UCSD-AML1 (cell line): Measurements from ENCODE around the gene LGALS7.
"Not testable (repeated sequence)": the region's sequence is repeated elsewhere in the genome, so short reads cannot be mapped to it uniquely, and the experiment has no call there.

ENCODE experiments used
- DNase-seq: peaks from one replicate; lab custom pipeline; 2025; ENCODE audit not compliant: unreplicated experiment; lab: John Stamatoyannopoulos, UW

The LGALS7 gene

DNA sequence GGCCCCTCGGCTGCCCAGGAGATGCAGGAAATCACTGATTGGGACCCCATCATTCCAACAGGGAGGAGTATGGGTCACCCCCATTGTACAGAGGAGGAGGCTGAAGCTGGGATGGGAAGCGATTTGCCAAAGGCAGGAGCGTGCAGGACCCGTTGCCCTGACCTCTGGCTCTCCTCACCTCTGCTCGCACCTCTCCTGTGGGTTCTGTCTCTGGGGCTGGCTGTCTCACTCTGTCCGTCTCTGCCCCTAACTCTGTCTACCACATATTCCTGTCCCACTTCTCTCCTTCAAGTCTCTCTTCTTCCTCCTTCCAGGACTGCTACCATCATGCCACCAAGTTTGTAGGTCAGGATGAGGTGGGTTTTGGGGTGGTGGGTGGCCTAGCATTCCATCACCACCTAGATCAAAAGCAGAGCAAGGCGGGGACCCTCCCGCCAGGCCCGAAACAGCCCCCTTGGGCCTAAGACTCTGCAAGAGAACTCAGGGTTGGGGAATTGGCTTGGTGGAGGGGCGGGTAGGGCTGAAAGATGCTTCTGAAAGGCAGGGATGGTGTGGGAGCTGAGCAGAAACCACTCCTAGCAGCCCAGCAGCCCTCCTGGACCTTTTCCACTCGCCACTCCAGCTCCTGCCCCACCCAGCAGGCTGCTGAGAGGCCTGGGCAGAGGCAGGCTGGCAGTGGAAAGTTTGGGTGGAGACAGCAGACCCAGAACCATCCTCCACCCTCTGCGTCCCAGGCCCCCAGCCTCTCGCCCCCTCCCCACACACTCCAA, 1.0 kb upstream of the LGALS7 start:
- no peak for DNase-seq

DNA sequence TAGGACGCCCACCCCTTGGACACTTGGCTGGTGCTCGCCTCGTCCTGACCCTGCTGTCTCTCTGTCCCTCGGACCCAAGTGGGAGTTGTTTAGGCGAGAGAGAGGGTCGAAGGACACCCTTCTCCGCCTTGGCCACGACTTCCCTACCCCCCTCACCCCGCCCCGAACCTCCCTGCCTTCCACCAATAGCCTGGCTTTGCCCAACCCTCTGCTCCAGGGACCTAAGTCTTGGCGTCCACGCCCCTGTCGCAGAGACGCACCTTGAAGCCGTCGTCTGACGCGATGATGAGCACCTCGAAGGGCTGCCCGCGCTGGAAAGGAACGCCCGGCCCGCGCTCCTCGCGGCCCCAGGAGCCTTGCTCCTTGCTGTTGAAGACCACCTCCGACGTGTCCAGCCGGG, 1.7 kb downstream of the LGALS7 start:
- DNase-seq = not testable (repeated sequence)

DNA sequence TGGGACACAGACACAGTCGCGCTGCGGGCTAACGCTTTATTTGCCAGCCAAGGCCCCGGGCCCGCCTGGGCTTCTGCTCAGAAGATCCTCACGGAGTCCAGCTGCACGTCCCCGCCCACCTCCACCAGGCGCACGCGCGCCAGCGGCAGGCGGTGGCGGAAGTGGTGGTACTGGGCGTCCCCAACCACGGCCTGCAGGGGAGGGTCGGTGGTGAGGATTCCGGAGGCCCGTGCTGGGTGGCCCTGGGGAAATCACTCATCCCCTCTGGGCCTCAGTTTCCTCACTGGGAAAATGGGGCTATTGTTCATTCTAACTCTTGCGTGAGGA, 2.4 kb downstream of the LGALS7 start:
- DNase-seq = not testable (repeated sequence)

DNA sequence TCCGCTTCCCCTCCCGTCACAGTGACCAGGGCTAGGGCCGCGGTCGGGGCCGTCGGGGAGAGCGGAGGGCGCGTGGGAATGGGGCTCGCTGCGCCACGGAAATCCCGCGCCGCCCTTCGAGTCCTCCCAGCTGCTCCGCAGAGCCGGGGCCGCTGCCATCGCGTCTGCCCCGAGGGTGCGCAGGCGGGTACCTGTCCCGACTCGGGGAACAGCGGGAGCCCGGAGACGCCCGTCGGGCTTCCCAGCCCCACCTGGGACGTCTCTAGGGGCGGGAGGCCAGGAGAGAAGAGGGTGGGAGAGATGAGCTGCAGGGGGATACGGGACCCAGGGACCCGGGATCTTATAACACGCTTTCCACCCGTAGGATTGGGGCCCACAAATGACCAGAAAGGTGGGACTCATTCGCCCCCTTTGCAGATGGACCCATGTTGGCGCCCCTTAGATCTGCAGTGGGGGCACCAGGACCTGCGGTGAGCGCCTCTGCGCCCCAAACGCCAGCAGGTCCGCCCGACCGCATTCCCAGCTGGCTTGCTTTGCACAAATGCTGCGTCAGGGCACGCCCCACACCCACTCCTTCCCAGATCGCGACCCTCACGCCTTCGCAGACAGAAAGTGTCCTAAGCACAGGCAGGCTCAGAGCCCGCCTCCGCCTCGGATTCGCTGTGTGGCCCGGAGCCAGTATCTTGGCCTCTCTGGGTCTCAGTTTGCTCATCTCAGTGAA, 2.9 kb downstream of the LGALS7 start:
- DNase-seq = not testable (repeated sequence)

DNA sequence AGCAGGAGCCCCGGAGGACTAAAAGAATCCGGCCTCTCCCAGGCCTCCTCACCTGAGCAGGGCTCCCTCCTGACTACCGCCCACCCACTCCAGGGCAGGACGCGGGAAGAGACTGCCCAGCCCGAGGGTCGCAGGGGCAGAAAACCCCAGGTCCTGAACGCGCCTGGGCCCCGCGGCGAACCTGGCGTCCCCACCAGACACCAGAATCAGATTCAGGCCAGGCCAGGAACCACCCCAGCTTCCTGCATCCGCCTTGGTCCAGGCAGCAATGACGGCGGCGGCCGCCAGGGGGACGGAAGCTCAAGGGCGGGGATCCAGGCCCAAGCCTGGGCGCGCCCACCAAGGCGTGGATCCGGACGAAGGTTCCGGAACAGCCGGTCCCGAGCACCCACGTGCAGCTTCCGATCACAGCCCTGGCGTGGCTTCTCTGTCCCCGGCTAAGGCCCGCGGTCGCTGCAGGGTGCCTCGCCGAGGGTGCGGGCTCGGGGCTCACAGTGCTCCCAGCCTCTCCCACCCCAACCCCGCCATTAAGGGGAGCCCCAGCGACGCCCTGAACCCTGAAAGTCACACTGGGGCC, 3.6 kb downstream of the LGALS7 start:
- DNase-seq = no peak

DNA sequence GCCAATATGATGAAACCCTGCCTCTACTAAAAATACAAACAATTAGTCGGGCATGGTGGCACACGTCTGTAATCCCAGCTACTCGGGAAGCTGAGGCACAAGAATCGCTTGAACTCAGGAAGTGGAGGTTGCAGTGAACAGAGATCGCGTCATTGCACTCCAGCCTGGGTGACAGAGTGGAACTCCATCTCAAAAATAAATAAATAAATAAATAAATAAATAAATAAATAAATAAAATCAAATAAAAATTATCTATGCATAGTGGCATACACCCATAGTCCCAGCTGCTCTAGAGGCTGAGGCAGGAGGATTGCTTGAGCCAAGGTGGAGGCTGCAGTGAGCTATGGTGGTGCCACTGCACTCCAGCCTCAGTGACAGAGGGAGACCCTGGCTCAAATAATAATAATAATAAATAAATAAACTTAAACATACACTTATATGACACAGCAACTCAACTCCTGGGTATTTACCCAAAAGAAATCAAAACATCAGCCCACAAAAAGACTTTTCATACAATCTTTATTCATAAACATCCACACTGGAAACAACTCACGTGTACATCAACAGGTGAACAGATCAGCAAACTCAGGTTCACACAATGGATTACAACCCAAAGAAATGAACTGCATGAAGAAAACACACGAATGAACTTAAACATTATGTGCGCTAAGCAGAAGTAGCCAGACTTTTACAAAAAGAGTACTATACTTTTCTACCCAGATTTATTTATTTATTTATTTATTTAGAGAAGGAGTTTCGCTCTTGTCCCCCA, 6.9 kb downstream of the LGALS7 start:
- DNase-seq = no peak

DNA sequence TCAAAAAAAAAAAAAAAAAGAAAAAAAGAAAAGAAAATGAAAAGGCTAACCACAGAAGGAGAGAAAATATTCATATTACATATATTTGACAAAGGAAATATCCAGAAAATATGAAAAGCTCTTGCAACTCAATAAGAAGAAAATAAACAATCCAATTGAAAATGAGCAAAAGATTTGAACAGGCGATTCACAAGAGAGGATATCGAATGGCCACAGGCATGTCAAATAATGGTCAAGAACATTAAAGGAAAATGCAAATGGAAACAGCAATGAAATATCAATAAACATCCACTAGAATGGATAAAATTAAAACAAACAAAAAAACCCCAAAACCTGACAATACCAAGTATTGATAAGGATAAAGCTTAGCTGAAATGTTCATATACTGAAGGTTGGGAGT, 8.1 kb downstream of the LGALS7 start:
- DNase-seq = no peak

DNA sequence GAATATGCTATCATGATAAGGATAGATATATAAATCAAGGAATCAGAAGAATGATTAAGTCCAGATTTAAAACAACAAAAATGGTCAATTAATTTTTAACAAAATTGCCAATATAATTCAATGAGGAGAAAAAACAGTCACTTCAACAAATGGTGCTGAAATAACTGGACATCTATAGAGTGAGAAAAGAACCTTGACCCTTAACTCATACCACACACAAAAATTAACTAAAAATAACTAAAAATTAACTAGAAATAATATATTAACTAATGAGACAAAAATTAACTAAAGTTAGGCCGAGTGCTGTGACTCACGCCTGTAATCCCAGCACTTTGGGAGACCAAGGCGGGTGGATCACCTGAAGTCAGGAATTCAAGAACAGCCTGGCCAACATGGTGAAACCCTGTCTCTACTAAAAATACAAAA, 9.5 kb downstream of the LGALS7 start:
- DNase-seq = no peak

DNA sequence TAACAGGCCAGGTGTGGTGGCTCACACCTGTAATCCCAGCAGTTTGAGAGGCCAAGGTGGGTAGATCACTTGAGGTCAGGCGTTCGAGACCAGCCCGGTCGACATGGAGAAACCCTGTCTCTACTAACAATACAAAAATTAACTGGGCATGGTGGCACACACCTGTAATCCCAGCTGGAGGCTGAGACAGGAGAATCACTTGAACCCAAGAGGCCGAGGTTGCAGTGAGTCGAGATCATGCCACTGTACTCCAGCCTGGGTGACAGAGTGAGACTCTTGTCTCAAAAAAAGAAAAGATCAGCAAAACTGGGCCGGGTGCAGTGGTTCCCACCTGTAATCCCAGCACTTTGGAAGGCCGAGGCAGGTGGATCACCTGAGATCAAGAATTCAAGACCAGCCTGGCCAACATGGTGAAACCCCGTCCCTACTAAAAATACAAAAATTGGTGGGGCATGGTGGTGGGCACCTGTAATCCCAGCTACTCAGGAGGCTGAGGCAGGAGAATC, 11.4 kb downstream of the LGALS7 start:
- DNase-seq = not testable (repeated sequence)

DNA sequence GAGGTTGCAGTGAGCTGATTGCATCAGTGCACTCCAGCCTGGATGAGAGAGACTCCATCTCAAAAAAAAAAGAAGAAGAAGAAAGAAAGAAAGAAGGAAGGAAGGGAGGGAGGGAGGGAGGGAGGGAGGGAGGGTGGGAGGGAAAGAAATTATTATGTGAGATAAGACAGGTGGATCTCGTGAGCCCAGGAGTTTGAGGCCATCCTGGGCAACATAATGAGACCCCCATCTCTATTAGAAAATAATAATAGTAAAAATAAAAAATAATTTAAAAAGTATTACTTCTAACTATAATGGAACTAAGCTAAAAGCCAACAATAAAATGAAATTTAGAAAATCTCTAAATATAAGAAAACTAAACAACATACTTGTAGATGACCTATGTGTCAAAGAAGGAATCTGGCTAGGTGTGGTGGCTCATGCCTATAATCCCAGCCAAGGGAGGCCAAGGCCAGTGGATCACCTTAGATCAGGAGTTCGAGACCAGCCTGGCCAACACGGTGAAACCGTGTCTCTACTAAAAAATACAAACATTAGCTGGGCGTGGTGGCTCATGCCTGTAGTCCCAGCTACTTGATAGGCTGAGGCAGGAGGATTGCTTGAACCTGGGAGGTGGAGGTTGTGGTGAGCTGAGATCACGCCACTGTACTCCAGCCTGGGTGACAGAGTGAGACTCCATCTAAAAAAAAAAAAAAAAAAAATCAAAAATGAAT, 12.4 kb downstream of the LGALS7 start:
- DNase-seq = not testable (repeated sequence)

DNA sequence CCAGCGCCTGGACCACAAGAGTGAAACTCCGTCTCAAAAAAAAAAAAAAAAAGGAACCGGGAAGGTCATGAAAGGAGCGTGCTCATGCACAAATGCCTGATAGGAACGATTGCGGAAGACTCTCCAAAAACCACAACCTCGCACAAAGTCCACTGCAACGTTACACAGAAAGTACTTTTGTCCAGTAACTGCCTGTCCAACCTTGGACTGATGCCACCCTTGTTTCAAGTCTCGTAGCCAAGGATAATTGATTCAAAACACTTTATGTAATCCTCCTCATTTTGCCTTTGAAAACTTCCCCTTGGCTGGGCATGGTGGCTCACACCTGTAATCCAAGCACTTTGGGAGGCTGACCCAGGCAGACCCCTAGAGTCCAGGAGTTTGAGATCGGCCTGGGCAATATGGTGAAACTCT, 13.7 kb downstream of the LGALS7 start:
- no peak for DNase-seq

DNA sequence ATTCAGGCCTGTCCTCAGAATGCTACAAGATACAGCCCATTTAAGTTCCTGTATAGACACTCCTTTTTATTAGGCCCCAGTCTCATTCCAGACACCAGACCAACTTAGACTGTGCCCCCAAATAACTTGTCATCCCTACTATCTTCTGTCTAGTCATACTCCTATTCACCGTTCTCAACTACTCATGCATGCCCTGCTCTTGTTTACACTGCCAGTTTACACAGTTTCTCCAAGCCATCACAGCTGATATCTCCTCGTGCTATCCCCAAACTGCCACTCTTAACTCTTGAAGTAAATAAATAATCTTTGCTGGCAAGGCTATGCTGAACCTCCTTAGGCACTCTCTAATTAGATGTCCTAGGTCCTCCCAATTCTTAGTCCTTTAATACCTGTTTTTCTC, 19.1 kb downstream of the LGALS7 start:
- not testable (repeated sequence) for DNase-seq

DNA sequence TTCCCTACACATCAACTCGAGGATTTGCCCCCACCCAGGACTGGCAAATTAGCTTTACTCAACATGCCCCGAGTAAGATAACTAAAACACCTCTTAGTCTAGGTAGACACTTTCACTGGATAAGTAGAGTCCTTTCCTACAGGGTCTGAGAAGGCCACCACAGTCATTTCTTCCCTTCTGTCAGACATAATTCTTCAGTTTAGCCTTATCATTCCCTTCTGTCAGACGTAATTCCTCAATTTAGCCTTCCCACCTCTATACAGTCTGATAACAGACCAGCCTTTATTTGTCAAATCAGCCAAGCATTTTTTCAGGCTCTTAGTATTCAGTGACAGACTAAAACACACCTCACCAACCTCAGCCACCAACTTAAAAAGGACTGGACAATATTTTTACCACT, 19.5 kb downstream of the LGALS7 start:
- DNase-seq = not testable (repeated sequence)

DNA sequence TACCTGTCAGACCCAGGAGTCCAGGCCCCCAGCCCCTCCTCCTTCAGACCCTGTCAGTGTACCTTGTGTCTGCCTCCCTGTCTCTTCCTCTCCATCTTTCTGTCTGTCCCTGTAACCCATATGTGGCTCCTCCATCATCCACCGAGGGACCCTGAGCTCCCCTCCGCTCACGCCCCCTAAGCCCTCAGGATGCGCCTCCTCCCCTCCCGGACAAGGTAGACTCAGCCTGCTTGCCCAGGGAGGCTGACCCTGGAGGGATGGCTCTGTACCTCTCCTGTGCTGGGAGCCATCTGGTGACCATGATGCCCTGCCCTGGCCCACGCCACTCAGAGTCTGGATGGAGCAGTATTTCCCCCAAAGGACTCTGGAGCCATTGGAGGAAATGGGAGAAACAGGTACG, 28.0 kb downstream of the LGALS7 start:
- DNase-seq = no peak

DNA sequence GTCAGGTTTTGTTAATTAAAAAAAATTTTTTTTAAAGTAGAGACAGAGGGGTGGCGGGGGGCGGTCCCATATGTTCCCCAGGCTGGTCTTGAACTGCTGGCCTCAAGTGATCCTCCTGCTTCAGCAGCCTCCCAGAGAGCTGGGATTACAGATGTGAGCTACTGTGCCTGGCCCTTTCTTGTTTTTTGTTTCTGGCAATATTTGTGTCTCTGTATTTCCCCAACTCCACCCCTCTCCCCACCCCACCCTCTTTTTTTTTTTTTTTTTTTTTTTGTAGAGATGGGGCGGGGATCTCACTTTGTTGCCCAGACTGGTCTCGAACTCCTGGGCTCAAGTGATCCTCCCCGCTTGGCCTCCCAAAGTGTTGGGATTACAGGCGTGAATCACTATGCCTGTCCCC, 28.4 kb downstream of the LGALS7 start:
- no peak for DNase-seq

DNA sequence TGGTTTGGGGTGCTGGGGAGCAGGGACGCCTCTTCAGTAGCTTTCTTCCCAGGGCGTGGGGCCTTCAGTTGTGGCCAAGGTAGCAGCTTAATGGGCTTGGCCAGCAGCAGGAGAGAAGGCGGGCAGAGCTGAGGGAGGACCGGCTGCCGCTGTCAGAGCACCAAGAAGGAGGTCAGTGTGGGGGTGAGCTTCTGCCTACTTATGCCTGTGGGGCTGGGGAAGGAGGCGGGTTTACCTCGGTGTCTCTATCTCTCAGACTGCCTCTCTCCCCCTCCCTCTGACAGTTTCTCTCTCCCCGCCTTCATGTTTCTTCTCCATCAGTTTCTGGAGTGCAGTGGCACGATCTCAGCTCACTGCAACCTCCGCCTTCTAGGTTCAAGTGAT, 29.0 kb downstream of the LGALS7 start, which contains the start of gene CAPN12:
TSS of gene CAPN12 (minus strand) at position 177 of the 384 bp plus-strand sequence. CDS start 309 bp downstream, outside the sequence.
- DNase-seq = no peak

DNA sequence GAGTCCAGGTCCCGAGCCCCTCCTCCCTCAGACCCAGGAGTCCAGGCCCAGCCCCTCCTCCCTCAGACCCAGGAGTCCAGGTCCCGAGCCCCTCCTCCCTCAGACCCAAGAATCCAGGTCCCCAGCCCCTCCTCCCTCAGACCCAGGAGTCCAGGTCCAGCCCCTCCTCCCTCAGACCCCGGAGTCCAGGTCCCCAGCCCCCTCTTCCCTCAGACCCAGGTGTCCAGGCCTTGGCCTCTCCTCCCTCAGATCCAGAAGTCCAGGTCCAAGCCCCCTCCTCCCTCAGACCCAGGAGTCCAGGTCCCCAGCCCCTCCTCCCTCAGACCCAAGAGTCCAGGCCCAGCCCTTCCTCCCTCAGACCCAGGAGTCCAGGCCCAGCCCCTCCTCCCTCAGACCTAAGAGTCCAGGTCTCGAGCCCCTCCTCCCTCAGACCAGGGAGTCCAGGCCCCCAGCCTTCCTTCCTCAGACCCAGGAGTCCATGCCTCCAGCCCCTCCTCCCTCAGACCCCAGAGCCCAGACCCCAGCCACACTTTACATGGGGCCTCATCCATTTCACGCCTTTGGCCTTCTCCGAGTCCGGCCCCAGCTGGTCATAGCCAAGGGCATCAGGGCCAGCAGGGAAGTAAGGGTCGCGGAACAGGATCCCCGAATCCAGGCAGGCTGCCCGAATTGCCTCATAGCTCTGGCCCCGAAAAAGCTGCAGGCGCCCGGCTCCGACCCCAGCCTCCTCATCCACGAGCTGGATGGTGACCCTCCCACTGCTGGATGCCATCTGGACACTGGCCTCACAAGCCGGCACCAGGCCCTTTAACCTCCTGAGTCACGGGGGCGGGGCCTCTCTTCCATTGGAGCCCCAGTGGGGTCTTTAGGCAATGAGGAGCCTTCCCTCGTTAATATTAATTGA, 29.7 kb downstream of the LGALS7 start:
- DNase-seq = no peak

DNA sequence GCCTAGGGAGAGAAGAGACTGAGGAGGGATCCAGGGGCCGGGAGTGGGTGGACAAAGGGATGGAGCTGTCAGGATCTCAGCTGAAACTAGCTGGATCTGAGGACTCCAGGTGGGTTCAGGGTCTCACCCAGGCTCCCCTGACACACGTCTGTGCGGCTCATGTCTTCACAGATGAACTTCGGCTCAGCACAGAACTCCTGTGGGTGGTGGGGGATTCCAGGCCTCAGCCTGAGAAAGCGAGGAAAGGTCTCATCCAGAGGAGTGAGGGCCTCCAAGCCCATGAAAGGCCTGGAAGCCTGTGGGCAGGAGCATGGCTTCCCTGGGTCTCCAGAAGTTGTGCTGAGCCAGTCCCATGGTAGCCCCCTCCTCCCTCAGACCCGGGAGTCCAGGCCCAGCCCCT, 30.4 kb downstream of the LGALS7 start:
- DNase-seq = no peak

DNA sequence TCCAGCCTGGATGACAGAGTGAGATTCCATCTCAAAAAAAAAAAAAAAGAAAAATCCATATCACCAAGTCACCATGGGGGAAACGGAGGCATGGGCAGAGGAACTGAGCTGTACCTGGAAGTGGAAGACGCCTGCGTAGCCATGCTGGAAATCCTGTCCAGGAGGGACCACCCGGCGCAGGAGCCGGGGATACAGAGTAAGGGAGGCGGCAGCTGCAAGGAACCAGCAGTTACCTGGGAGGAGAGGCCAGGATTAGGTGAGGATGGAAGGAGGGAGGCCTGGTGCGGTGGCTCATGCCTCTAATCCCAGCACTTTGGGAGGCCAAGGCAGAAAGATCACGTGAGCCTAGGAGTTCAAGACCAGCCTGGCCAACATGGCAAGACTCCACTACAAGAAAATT, 31.0 kb downstream of the LGALS7 start:
- DNase-seq = no peak

DNA sequence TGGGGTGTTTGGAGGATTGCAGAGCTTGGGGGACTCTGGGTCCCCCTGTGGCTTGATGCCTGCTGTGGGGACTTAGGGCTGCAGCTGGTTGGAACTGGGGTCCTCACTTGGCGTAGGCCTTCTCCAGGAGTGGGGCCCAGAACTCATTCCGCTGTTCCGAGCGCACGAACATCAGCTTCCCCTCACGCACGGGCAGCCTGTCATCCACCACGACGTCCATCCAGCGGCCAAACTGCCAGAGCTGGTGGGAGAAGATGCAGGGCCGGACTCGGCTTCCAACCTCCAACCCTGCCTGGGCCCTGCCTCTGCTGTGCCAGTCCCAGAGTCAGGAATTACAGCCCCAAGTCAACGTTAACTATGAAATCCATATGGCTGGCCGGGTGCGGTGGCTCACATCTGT, 31.6 kb downstream of the LGALS7 start:
- DNase-seq = no peak
